DMS114 treated with DMSO at 0.1 percent for 48 hours (cell line): ENCODE data around the gene USP2.

Experiments
- DNase-seq: peaks from one replicate; lab custom pipeline; 2025; ENCODE audit not compliant: unreplicated experiment; lab: John Stamatoyannopoulos, UW

USP2 gene

GRCh38 chr11:119366690-119367620 lies 14.5 kb downstream of the USP2 start:
- DNase-seq: no peak

- DNase-seq: no peak
Observed at GRCh38 chr11:119365071-119365591, 16.4 kb downstream of the USP2 start.

DNA sequence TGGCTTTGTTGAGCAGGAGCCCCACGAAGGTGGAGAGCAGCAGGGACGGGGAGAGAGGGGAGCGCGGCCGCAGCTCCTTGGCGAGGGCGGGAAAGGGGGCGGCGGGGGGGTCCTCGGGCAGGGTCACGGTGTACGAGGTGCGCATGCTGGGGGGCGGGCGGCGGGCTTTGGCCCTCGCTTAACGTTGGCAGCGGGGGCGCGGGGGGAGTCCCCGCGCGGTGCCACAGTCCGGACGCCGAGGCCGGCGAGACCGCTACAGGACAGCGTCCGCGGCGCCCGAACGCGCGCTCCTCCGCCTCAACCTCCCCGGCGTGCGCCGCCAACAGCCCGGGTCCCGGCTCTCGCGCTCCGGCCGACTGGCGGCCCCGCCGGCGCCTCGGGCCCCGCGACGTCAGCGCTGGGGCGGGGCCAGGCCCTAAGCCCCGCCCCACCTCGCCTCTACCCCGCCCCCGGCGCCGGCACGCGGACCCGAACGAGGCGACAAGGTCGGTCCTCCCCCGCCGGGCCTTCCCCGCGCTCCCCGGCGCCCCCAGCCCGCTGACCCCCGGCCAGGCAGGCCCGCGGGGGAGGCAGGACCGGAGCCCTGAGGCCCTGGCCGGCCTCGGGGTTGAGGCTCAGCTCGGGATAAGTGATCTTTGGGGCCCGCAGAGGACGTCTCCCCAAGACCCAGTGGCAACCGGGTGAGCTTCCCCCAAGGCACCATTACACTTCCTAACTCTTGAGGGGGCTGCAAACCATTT lies 17.5 kb downstream of the USP2 start:
- no peak for DNase-seq

- DNase-seq: no peak
Observed at GRCh38 chr11:119363081-119363850, 18.2 kb downstream of the USP2 start.

- no peak for DNase-seq
Observed at GRCh38 chr11:119362741-119363080, 18.8 kb downstream of the USP2 start.

DNA sequence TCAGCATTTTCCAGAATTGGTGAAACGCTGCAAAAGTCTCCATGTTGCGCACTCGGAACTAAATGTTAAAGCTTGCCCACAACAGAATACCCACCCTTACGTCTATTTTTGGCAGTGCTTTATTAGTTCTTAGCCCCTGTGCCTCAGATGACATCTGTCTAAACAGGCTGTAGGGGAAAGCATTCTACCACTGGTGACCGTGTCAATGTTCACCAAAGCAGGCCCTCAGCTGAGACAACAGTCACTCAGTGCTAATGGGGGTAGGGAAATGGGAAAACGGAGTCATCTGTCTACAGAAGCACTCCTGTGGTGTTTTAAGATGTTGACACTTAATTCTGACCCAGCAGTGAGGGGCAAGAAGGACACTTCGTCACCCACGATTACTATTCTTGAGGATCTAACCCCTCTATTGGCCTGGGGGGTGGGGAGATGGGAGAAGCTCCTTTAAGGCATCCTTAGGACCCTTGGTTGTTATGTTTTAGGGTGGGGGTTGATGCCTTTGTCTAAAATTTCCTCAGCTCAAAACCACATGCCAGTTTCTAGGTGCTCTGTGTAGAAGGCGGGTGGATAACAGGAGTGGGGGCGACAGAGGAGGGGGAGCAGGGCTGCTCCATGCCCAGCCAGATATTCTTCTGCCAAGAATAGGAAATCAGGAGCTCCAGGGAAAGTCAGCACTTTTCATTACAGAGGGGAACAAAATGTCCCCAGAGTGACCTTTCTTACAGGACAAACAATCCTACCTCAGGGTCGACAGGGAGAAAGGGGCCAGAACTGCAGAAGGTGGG lies 19.4 kb downstream of the USP2 start:
- no peak for DNase-seq

- no peak for DNase-seq
Observed at GRCh38 chr11:119361056-119361787, 20.3 kb downstream of the USP2 start.

DNA sequence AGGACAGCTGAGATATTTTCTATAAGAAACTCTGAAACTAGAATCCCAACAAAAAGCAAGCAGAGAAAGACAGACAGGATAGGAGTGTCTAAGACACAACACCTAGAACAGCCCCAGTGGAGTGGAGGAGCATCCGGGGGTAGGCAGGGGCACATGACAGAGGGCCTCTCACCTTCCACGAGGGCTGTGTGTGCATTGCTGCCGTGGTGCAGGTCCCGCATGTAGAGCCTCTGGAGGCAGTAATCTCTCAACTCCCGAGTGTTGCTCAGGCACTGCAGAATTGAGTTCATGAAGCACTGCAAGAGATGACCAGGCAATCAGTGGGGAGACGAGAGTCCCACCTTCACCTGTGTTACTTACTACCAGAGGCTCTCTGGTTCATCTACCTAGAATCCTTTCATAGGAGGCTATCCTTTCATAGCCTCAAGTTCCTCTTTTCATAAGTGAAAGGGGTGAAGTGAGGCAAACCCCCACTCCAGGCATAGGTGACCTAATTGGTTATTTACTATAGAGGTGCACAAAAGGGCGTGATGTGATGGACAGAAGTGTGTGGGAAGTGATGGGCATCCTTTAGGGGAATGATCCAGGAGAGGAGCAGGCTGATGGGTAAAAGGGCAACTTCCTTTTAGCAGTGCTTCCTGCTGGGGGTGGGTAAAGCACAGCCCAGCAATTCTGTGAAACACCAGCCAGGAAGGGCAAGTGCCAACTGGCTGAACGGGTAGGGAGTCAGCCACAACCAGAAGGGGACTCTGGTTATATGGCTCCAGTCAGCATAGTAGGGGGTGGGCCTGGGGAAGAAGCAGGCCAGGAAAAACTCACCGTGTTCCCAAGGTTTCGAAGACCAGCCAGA lies 21.9 kb downstream of the USP2 start:
- no peak for DNase-seq

GRCh38 chr11:119357074-119357473 lies 24.4 kb downstream of the USP2 start:
- DNase-seq: no peak

DNA sequence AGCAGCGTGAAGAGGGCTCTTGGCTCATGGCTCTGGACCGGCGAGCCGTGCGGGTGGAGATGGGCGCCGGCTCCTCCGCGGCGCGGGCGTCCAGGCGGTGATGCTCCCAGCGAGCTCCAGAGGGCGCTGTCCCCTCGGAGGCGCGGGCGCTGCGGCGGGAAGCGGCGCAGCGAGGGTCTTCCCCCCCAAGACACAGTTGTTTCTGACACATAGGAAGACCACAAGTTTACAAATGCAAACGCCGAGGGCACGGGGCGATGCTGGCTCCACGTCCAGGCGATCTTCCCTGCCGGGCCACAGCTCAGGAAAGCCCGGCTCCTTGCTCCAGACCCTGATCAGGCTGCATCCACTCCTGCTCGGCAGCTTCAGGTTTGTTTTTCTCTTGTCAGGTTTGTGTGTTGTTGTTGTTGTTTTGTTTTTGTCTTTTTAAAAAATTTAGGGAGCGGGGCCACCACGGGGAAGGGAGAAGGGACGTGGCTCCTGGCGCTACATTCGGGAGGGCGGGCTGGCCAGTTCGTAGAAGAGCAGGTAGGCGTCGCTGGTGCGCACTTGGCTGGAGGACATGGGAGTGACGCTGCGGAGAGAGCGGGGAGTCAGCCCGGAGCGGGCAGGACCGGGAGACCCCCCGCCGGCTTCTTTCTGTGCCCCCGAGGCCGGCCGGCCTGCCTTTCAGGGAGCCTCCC lies 25.0 kb downstream of the USP2 start:
- DNase-seq: no peak

DNA sequence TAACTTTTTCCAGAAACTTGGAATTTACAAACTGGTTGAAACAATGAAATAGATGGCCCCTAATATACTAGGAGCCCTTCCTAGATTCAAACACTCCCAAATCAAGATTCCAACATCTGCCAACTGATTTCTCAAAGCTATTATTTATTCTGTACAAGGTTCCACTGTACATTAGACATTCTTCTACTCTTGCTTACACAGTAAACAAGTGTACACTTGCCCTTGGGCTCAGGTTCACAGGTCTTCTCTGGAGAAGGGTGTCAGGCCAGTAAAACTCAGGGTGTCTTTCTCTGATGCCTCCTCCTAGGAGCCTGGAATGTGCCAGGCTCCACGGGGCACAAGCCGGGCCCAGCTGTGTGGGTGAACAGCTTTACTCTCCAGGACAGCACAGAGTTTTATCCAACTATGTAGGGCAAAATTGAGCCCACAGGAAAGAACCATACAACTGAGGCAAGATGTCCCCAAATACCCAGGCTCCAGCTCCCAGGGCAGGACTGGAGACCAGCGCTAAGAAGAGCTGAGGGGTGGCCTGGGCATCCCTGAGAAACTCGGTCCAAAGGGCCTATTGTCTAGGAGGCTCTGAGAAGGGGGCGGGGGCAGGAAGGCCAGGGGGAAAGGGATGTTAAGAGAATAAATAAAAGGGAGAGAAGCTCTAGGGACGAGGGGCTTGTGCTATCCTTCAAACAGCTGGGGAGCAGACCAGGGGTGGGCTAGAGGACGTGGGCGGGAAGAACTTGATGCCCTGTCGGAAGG lies 26.2 kb downstream of the USP2 start:
- DNase-seq: no peak

- DNase-seq: no peak
Observed at GRCh38 chr11:119352857-119353260, 28.6 kb downstream of the USP2 start.

DNA sequence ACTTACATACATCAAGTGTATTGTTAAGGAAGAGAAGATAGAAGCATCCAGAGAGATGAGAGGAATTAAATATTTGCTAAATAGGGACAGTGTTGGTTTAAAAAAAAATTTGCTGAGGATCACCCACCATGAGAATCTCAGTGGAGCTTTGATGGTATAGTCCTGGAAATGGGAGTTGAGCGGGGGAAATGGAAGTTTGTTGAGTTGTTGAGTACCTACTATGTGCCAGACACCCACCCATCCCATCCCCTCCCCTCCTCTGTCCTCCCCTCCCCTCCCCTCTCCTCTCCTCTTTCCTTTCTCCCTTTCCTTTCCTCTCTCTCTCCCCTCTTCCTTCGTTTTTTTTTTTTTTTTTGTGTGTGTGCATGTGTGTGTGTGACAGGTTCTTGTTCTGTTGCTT lies 30.3 kb downstream of the USP2 start:
- no peak for DNase-seq

GRCh38 chr11:119350302-119350701 lies 31.2 kb downstream of the USP2 start:
- DNase-seq: no peak

GRCh38 chr11:119347940-119348605 lies 33.4 kb downstream of the USP2 start:
- DNase-seq: no peak

- no peak for DNase-seq
Observed at GRCh38 chr11:119347242-119347641, 34.2 kb downstream of the USP2 start.

GRCh38 chr11:119346605-119347004 lies 34.9 kb downstream of the USP2 start, which contains the start of gene MFRP:
Gene MFRP (minus strand): TSS chr11:119346705. CDS start chr11:119346513, 192 bp downstream.
- no peak for DNase-seq
